OCI-LY7 (cell line): ENCODE data around the gene GMPR2. TPM values are rescaled to one million over a fixed set of nuclear protein-coding genes. Genes with fewer than 3 reads are reported as not detected.
"Not testable (repeated sequence)": the region's sequence is repeated elsewhere in the genome, so short reads cannot be mapped to it uniquely, and the experiment has no call there.

Experiments used
- BruUV-seq: library from RNA; stranded (reverse); fragments of 400-500 nt; replicated peaks from 2 replicates; lab custom pipeline; 2021; lab: Mats Ljungman, UMichigan
- CTCF ChIA-PET: fragments of 300-600 bp; sonication (Branson Sonifier 250); formaldehyde crosslinking; loops from one replicate; lab custom pipeline; 2022; ENCODE audit warnings: antibody characterized with exemption; ENCODE audit not compliant: unreplicated experiment; lab: Charles Lee
- POLR2A ChIA-PET: fragments of 300-600 bp; sonication (Branson Sonifier 250); formaldehyde crosslinking; loops from one replicate; lab custom pipeline; 2022; ENCODE audit warnings: antibody characterized with exemption; lab: Charles Lee
- DNase-seq: peaks from one replicate; pipeline ENCODE4 v3.0.0-alpha.2; 2015; ENCODE audit warnings: low spot score
- H2AFZ ChIP-seq: fragments of 200-600 bp; sonication (generic), shearing (Covaris generic); 2 replicates; pipeline ENCODE4 v1.6.1; 2014; ENCODE audit warnings: mild to moderate bottlenecking, antibody characterized with exemption, low read length, moderate library complexity
- H3K27ac ChIP-seq: fragments of 200-600 bp; sonication (generic); 2 replicates; pipeline ENCODE4 v1.5.1; 2014; ENCODE audit warnings: mixed run types, low read depth, mild to moderate bottlenecking, moderate library complexity, low read length, inconsistent platforms; ENCODE audit not compliant: poor library complexity, severe bottlenecking
- H3K36me3 ChIP-seq: fragments of 200-600 bp; sonication (generic); 2 replicates; pipeline ENCODE4 v1.6.1; 2014; ENCODE audit warnings: mild to moderate bottlenecking, antibody characterized with exemption, low read length, moderate library complexity, mixed read lengths; ENCODE audit not compliant: insufficient read depth
- H3K4me1 ChIP-seq: fragments of 200-600 bp; sonication (generic); 2 replicates; pipeline ENCODE4 v1.5.1; 2014; ENCODE audit warnings: mild to moderate bottlenecking, low read length; ENCODE audit not compliant: insufficient read depth, poor library complexity, severe bottlenecking
- H3K4me2 ChIP-seq: fragments of 200-600 bp; sonication (generic); 2 replicates; pipeline ENCODE4 v1.6.1; 2014; ENCODE audit warnings: mild to moderate bottlenecking, low read length
- H3K4me3 ChIP-seq: fragments of 200-600 bp; sonication (generic); 2 replicates; pipeline ENCODE4 v1.5.1; 2014; ENCODE audit warnings: mild to moderate bottlenecking, low read depth, low read length; ENCODE audit not compliant: poor library complexity, severe bottlenecking
- H3K79me2 ChIP-seq: fragments of 200-600 bp; sonication (generic); 2 replicates; pipeline ENCODE4 v1.6.1; 2016; ENCODE audit warnings: low read depth, mild to moderate bottlenecking, low read length, moderate library complexity, mixed read lengths; ENCODE audit not compliant: insufficient read depth
- H3K9me2 ChIP-seq: fragments of 200-600 bp; sonication (generic); 2 replicates; pipeline ENCODE4 v1.6.1; 2016; ENCODE audit warnings: mild to moderate bottlenecking, low read length, mixed read lengths; ENCODE audit not compliant: insufficient read depth
- H3K9me3 ChIP-seq: fragments of 200-600 bp; sonication (generic); 2 replicates; pipeline ENCODE4 v1.6.1; 2014; ENCODE audit warnings: mild to moderate bottlenecking, mixed run types, low read length, mixed read lengths
- H4K20me1 ChIP-seq: fragments of 200-600 bp; sonication (generic); 2 replicates; pipeline ENCODE4 v1.6.1; 2014; ENCODE audit warnings: mild to moderate bottlenecking, antibody characterized with exemption, low read length, moderate library complexity, mixed read lengths; ENCODE audit not compliant: insufficient read depth
- CTCF ChIP-seq: fragments of 200-600 bp; sonication (generic); conservative IDR thresholded peaks from 2 replicates; pipeline ENCODE4 v1.5.1; 2014; ENCODE audit warnings: mild to moderate bottlenecking, antibody characterized with exemption, low read length, moderate library complexity, mixed read lengths
- EZH2phosphoT487 ChIP-seq: fragments of 200-600 bp; sonication (generic); IDR thresholded peaks from 2 replicates; pipeline ENCODE4 v1.6.1; 2018; ENCODE audit warnings: low read depth, borderline replicate concordance, mild to moderate bottlenecking, mixed run types, antibody characterized with exemption, low read length, moderate library complexity, mixed read lengths
- intact Hi-C: fragments of 100-400 bp; cut with micrococcal nuclease; formaldehyde crosslinking; loops from one replicate; pipeline ENCODE4 v1.10.0; 2022; ENCODE audit not compliant: unreplicated experiment
- total RNA-seq, 2 experiments: library from RNA; depleted of rRNA in 1 of 2; stranded (reverse); fragments of >200 nt in 1 of 2; shearing (Covaris generic) in 1 of 2; gene quantifications; 2 replicates each; pipeline ENCODE4 v1.2.3, GENCODE V29; 2014 to 2022

The GMPR2 gene
- total RNA-seq, 2 experiments from 2014 or later = 51.4 to 62.3 TPM

- Histone ChIP-seq H3K27ac (peak overlapping the region; percentile 90), H3K79me2 (peaks cover 16% of the 10 kb centered on the region; the same call in 1 of the 2 replicates), H3K9me3 (no peaks in the 10 kb centered on the region), H4K20me1 (no peaks in the 10 kb centered on the region), H3K4me3 (peak overlapping the region; percentile 82), H3K9me2 (no peaks in the 10 kb centered on the region), H3K4me2 (peak overlapping the region; percentile 92), H2AFZ (peak overlapping the region; percentile 35; the same call in 1 of the 2 replicates), H3K36me3 (peaks cover 28% of the 10 kb centered on the region), H3K4me1 (peaks cover 30% of the 10 kb centered on the region)
- CTCF ChIA-PET = interaction anchor here (0.6 to 2.2 kb wide), 5 partner anchors 37 to 128 kb away, joined by 3 to 17 read pairs (median 6); partner anchors contain the start of genes CIDEB, DHRS1 and NOP9
- BruUV-seq = no TSS peak
- no peak for TF ChIP-seq EZH2phosphoT487
- TF ChIP-seq CTCF = no peak
- intact Hi-C loops = loop anchor here (1.0 to 5.0 kb wide), 6 partner anchors 54 to 231 kb away; partner anchors contain the start of gene IPO4
- POLR2A ChIA-PET = interaction anchor here (0.5 to 2.3 kb wide), 19 partner anchors 11 to 1755 kb away, joined by 3 to 25 read pairs (median 4); partner anchors contain the start of genes CHMP4A, CIDEB, DHRS1 and GMPR2
- peak; percentile 14 for DNase-seq
Observed at GRCh38 chr14:24243336-24243836, 10.7 kb downstream of the GMPR2 start.

GRCh38 chr14:24245350-24245749 lies 12.6 kb downstream of the GMPR2 start:
- H3K36me3 ChIP-seq, H3K9me3 ChIP-seq, H3K4me2 ChIP-seq, H3K9me2 ChIP-seq, intact Hi-C loops, H3K27ac ChIP-seq, BruUV-seq, DNase-seq, H4K20me1 ChIP-seq, H3K4me3 ChIP-seq, H2AFZ ChIP-seq: not testable (repeated sequence)
- peaks cover 16% of the 10 kb centered on the region; the same call in 1 of the 2 replicates for H3K79me2 ChIP-seq
- POLR2A ChIA-PET = interaction anchor here (2.0 to 3.8 kb wide), 2 partner anchors 25 to 51 kb away, joined by 10 to 21 read pairs; partner anchors contain the start of gene RABGGTA
- peaks cover 29% of the 10 kb centered on the region for H3K4me1 ChIP-seq
- CTCF ChIA-PET = interaction anchor here (0.9 kb wide), 1 partner anchor 54 kb away, joined by 3 read pairs; the partner anchor contains the start of genes DHRS1 and NOP9

GRCh38 chr14:24246765-24247212 lies 14.1 kb downstream of the GMPR2 start:
- Histone ChIP-seq H3K4me1 (peaks cover 15% of the 10 kb centered on the region), H3K36me3 (no peaks in the 10 kb centered on the region), H4K20me1 (no peaks in the 10 kb centered on the region), H3K79me2 (peaks cover 2% of the 10 kb centered on the region; the same call in 1 of the 2 replicates), H2AFZ (no peak overlapping the region), H3K9me2 (no peaks in the 10 kb centered on the region), H3K4me2 (no peak overlapping the region), H3K27ac (no peak overlapping the region), H3K9me3 (no peaks in the 10 kb centered on the region), H3K4me3 (no peak overlapping the region)
- no TSS peak for BruUV-seq
- POLR2A ChIA-PET = interaction anchor here (0.6 to 3.8 kb wide), 8 partner anchors 24 to 200 kb away, joined by 3 to 21 read pairs (median 4); partner anchors contain the start of genes CIDEB, EMC9 and RABGGTA
- TF ChIP-seq EZH2phosphoT487 = no peak
- TF ChIP-seq CTCF = no peak
- CTCF ChIA-PET = interaction anchor here (1.0 kb wide), 1 partner anchor 24 kb away, joined by 4 read pairs; the partner anchor contains the start of gene RABGGTA
- peak; percentile 19 for DNase-seq
- intact Hi-C loops = no loop called here
